Karpas-422 (cell line): ENCODE data around the gene PPP1R1A. TPM values are rescaled to one million over a fixed set of nuclear protein-coding genes. Genes with fewer than 3 reads are reported as not detected.

Source experiments
- DNase-seq: peaks from one replicate; pipeline ENCODE4 v3.0.0-alpha.2; 2015
- H2AFZ ChIP-seq: fragments of 200-600 bp; sonication (generic); 2 replicates; pipeline ENCODE4 v1.6.1; 2014; ENCODE audit warnings: antibody characterized with exemption, low read length, mixed read lengths
- H3K27ac ChIP-seq: fragments of 200-600 bp; sonication (generic); 2 replicates; pipeline ENCODE4 v1.5.1; 2014; ENCODE audit warnings: mild to moderate bottlenecking, low read length, moderate library complexity
- H3K27me3 ChIP-seq: fragments of 200-600 bp; sonication (generic); 2 replicates; pipeline ENCODE4 v1.6.1; 2014; ENCODE audit warnings: low read length, mixed read lengths
- H3K36me3 ChIP-seq: fragments of 200-600 bp; sonication (generic); 2 replicates; pipeline ENCODE4 v1.6.1; 2014; ENCODE audit warnings: low read length, mixed read lengths; ENCODE audit not compliant: insufficient read depth
- H3K4me1 ChIP-seq: fragments of 200-600 bp; sonication (generic); 2 replicates; pipeline ENCODE4 v1.6.1; 2014; ENCODE audit warnings: mild to moderate bottlenecking, low read length, mixed read lengths
- H3K4me2 ChIP-seq: fragments of 200-600 bp; sonication (generic); 2 replicates; pipeline ENCODE4 v1.6.1; 2014; ENCODE audit warnings: low read length, low read depth, mild to moderate bottlenecking; ENCODE audit not compliant: poor library complexity, severe bottlenecking
- H3K4me3 ChIP-seq: fragments of 200-600 bp; sonication (generic); 2 replicates; pipeline ENCODE4 v1.5.1; 2014; ENCODE audit warnings: mild to moderate bottlenecking, antibody characterized with exemption, low read length, mixed read lengths
- H3K79me2 ChIP-seq: fragments of 200-600 bp; sonication (generic); 2 replicates; pipeline ENCODE4 v1.6.1; 2014; ENCODE audit warnings: mild to moderate bottlenecking, low read length, mixed read lengths
- H3K9ac ChIP-seq: fragments of 200-600 bp; sonication (generic); 2 replicates; pipeline ENCODE4 v1.6.0; 2014; ENCODE audit warnings: low read length
- H3K9me2 ChIP-seq: fragments of 200-600 bp; sonication (generic), shearing (Covaris generic); replicated peaks from 2 replicates; pipeline ENCODE4 v1.6.0; 2014; ENCODE audit warnings: mild to moderate bottlenecking, low read length, moderate library complexity; ENCODE audit not compliant: insufficient read depth
- H3K9me3 ChIP-seq: fragments of 300-700, 200-600 bp; sonication (generic); 2 replicates; pipeline ENCODE4 v1.6.1; 2014; ENCODE audit warnings: low read length, mixed read lengths
- H4K20me1 ChIP-seq: fragments of 200-600 bp; sonication (generic); 2 replicates; pipeline ENCODE4 v1.6.1; 2014; ENCODE audit warnings: mild to moderate bottlenecking, antibody characterized with exemption, low read length, low read depth; ENCODE audit not compliant: insufficient read depth
- total RNA-seq: library from RNA; depleted of rRNA; stranded (reverse); fragments of >200 nt; shearing (Covaris generic); gene quantifications from 2 replicates; pipeline ENCODE4 v1.2.3, GENCODE V29; 2014; ENCODE audit warnings: low replicate concordance

Gene PPP1R1A
- total RNA-seq, 1 experiment from 2014 or later, result not detected

GRCh38 chr12:54578778-54579177 is 9.7 kb downstream of the PPP1R1A start:
- no peak overlapping the region for H2AFZ ChIP-seq
- H3K9me3 ChIP-seq, result no peaks in the 10 kb centered on the region
- H3K9me2 ChIP-seq, result no peaks in the 10 kb centered on the region
- no peak for DNase-seq
- no peaks in the 10 kb centered on the region for H3K79me2 ChIP-seq
- no peaks in the 10 kb centered on the region for H4K20me1 ChIP-seq
- no peak overlapping the region for H3K4me3 ChIP-seq
- H3K27ac ChIP-seq, result no peak overlapping the region
- no peaks in the 10 kb centered on the region for H3K36me3 ChIP-seq
- H3K4me1 ChIP-seq, result peaks cover 7% of the 10 kb centered on the region
- H3K27me3 ChIP-seq, result no peaks in the 10 kb centered on the region
- H3K4me2 ChIP-seq, result no peak overlapping the region
- H3K9ac ChIP-seq, result no peak overlapping the region

DNA sequence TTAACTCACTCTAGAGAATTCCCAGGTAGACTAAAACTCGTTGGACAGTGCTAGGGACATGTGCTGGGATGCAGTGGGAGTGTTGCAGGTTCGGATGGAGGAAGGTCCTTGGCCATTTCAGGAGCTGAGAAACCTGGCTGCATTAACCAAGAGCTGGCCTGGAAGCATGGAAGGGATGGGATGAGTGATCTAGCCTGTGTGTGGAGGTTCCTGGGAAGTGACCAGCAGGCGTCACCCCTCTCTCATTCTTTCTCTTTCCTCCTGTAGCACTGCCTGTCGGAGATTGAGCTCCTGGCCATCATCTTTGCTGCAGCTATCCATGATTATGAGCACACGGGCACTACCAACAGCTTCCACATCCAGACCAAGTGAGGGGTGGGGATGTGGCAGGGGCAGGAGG is 15.6 kb downstream of the PPP1R1A start:
- peaks cover 4% of the 10 kb centered on the region; the same call in 1 of the 2 replicates for H3K36me3 ChIP-seq
- H4K20me1 ChIP-seq, result no peaks in the 10 kb centered on the region
- no peaks in the 10 kb centered on the region for H3K79me2 ChIP-seq
- H3K9me2 ChIP-seq, result no peaks in the 10 kb centered on the region
- no peak overlapping the region for H3K4me2 ChIP-seq
- no peak for DNase-seq
- no peak overlapping the region for H3K9ac ChIP-seq
- no peak overlapping the region for H3K27ac ChIP-seq
- H3K9me3 ChIP-seq, result no peaks in the 10 kb centered on the region
- no peak overlapping the region for H2AFZ ChIP-seq
- H3K27me3 ChIP-seq, result no peaks in the 10 kb centered on the region
- H3K4me3 ChIP-seq, result no peak overlapping the region
- H3K4me1 ChIP-seq, result peaks cover 7% of the 10 kb centered on the region

DNA sequence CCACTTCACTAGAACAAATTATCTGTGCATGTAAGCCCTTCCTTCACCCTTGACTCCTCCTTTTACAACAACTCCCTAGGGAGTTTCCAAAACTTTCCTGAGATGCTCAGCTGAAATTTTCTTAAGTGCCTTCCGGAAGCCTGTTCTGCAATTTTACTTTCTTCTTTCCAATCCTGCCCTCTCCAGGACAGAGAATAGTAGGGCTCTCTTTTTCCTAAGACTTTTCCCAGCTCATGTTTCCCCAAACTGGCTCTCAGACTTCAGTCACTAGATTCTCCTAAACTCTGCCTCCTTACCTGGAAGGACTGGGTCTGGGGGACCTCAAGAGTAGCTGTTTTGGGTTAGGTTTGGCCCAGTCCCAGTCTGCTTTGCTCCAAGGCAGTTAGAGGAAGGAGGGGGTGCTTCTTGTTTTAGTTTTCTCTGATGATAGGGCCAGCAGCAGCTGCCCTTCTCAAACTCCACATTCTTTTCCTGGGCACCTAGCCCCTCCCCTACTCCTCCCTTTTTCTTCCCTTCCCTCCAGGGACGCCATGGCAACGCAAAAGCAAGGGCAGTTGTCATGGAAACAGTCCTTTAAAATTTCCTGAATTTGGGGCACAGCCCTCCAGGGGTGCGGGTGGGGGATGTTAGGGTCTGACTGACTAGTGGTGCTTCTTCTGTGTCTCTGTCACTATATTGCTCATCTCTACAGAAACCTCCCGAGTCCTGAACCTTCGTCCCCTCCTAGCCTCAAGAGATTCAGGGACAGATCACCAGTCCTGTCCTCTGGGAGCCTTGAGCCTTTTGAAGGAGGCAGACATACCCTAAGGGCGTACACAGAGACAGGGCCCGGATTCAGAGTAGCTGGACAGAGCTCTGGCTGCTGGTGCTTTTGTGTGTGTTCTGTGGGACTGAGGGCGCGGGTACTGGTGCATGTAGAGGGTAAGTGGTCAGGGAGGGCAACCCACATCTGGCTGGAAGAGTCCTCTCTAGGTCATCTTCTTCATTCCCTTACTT is 17.0 kb downstream of the PPP1R1A start:
- no peak overlapping the region for H3K9ac ChIP-seq
- H3K27ac ChIP-seq, result no peak overlapping the region
- no peaks in the 10 kb centered on the region for H3K9me2 ChIP-seq

GRCh38 chr12:54569995-54570528 is 18.4 kb downstream of the PPP1R1A start:
- DNase-seq, result no peak
- H2AFZ ChIP-seq, result no peak overlapping the region
- no peaks in the 10 kb centered on the region for H4K20me1 ChIP-seq
- H3K4me3 ChIP-seq, result no peak overlapping the region
- H3K9me3 ChIP-seq, result no peaks in the 10 kb centered on the region
- no peaks in the 10 kb centered on the region for H3K9me2 ChIP-seq
- H3K27me3 ChIP-seq, result no peaks in the 10 kb centered on the region
- H3K79me2 ChIP-seq, result no peaks in the 10 kb centered on the region
- H3K36me3 ChIP-seq, result peaks cover 4% of the 10 kb centered on the region; the same call in 1 of the 2 replicates
- H3K9ac ChIP-seq, result no peak overlapping the region
- no peak overlapping the region for H3K4me2 ChIP-seq
- peaks cover 3% of the 10 kb centered on the region for H3K4me1 ChIP-seq
- H3K27ac ChIP-seq, result no peak overlapping the region

More for the DNA sequence above, 17.0 kb downstream of the PPP1R1A start:
- Histone ChIP-seq H3K79me2 (no peaks in the 10 kb centered on the region), H4K20me1 (no peaks in the 10 kb centered on the region), H3K4me3 (no peak overlapping the region), H3K4me2 (no peak overlapping the region), H3K4me1 (peaks cover 7% of the 10 kb centered on the region), H3K27me3 (no peaks in the 10 kb centered on the region), H2AFZ (no peak overlapping the region), H3K36me3 (peaks cover 4% of the 10 kb centered on the region; the same call in 1 of the 2 replicates), H3K9me3 (no peaks in the 10 kb centered on the region)
- no peak for DNase-seq

- H3K79me2 ChIP-seq, result no peaks in the 10 kb centered on the region
- H3K36me3 ChIP-seq, result peaks cover 4% of the 10 kb centered on the region; the same call in 1 of the 2 replicates
- H4K20me1 ChIP-seq, result no peaks in the 10 kb centered on the region
Measured at GRCh38 chr12:54569072-54569471, 19.4 kb downstream of the PPP1R1A start.

DNA sequence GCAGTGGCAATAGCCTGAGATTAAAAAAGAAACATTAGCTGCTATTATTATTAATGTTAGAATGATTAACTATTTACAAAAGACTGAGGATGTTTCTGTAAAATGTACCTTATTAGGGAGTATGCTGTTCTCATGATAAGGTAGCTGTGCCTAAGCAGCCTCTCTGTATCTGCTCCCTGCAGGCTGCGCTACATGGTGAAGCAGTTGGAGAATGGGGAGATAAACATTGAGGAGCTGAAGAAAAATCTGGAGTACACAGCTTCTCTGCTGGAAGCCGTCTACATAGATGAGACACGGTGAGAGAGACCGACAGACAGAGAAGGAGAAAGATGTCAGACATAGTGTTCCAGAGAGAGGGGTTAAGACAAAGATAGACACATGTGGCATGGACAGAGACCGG is 21.7 kb downstream of the PPP1R1A start:
- no peaks in the 10 kb centered on the region for H3K79me2 ChIP-seq
- no peaks in the 10 kb centered on the region for H3K27me3 ChIP-seq
- no peaks in the 10 kb centered on the region for H3K36me3 ChIP-seq
- H3K9me2 ChIP-seq, result no peaks in the 10 kb centered on the region
- H3K9me3 ChIP-seq, result no peaks in the 10 kb centered on the region
- DNase-seq, result no peak
- no peak overlapping the region for H3K9ac ChIP-seq
- H3K4me1 ChIP-seq, result peaks cover 5% of the 10 kb centered on the region; the same call in 1 of the 2 replicates
- no peak overlapping the region for H3K27ac ChIP-seq
- no peak overlapping the region for H3K4me2 ChIP-seq
- H4K20me1 ChIP-seq, result no peaks in the 10 kb centered on the region
- H3K4me3 ChIP-seq, result no peak overlapping the region
- no peak overlapping the region for H2AFZ ChIP-seq

More at GRCh38 chr12:54569072-54569471, 19.4 kb downstream of the PPP1R1A start:
- no peak for DNase-seq
- H3K9me3 ChIP-seq, result no peaks in the 10 kb centered on the region
- H3K9ac ChIP-seq, result no peak overlapping the region
- H3K4me2 ChIP-seq, result no peak overlapping the region
- H3K27ac ChIP-seq, result no peak overlapping the region
- H3K9me2 ChIP-seq, result no peaks in the 10 kb centered on the region
- no peaks in the 10 kb centered on the region for H3K27me3 ChIP-seq
- no peak overlapping the region for H2AFZ ChIP-seq
- H3K4me3 ChIP-seq, result no peak overlapping the region
- H3K4me1 ChIP-seq, result peaks cover 5% of the 10 kb centered on the region; the same call in 1 of the 2 replicates

GRCh38 chr12:54565986-54566544 is 22.4 kb downstream of the PPP1R1A start:
- Histone ChIP-seq H3K9ac (no peak overlapping the region), H2AFZ (no peak overlapping the region), H3K27me3 (no peaks in the 10 kb centered on the region), H3K27ac (no peak overlapping the region), H3K4me3 (no peak overlapping the region), H4K20me1 (no peaks in the 10 kb centered on the region), H3K36me3 (no peaks in the 10 kb centered on the region), H3K9me3 (no peaks in the 10 kb centered on the region), H3K4me2 (no peak overlapping the region), H3K9me2 (no peaks in the 10 kb centered on the region), H3K79me2 (no peaks in the 10 kb centered on the region), H3K4me1 (peaks cover 10% of the 10 kb centered on the region)
- DNase-seq, result no peak
